T follicular helper cell (primary cell): ENCODE results near the gene RAG2.

Source experiments
- DNase-seq: peaks from one replicate; pipeline ENCODE4 v3.0.0-alpha.2; 2020; ENCODE audit warnings: low read depth
- total RNA-seq, 2 experiments: gene quantifications; one replicate each; lab custom pipeline; 2026; lab: John Stamatoyannopoulos, UW

RAG2 gene
- 0 reads per million in 2 experiments for total RNA-seq

GRCh38 chr11:36598051-36598450, at the start of gene RAG2:
Gene RAG2 (minus strand): TSS chr11:36598236. CDS start chr11:36594168, 4,068 bp downstream.
- DNase-seq: no peak

- no peak for DNase-seq
These were observed 40.5 kb upstream of the RAG2 start for GRCh38 chr11:36638556-36638955.

- DNase-seq: no peak
These were observed 37.2 kb upstream of the RAG2 start for GRCh38 chr11:36635066-36635862.

- no peak for DNase-seq
These were observed 33.7 kb upstream of the RAG2 start for GRCh38 chr11:36631774-36632173.

- DNase-seq: no peak
These were observed 30.8 kb upstream of the RAG2 start for GRCh38 chr11:36628765-36629244.

- DNase-seq: no peak
These were observed 30.1 kb upstream of the RAG2 start for GRCh38 chr11:36628141-36628540.

- DNase-seq: no peak
These were observed 29.4 kb upstream of the RAG2 start for GRCh38 chr11:36627471-36627870.

- no peak for DNase-seq
These were observed 29.0 kb upstream of the RAG2 start for GRCh38 chr11:36627006-36627405.

- DNase-seq: no peak
These were observed 25.5 kb upstream of the RAG2 start for GRCh38 chr11:36623494-36623893.

GRCh38 chr11:36622431-36623136, 24.5 kb upstream of the RAG2 start:
- no peak for DNase-seq

GRCh38 chr11:36620246-36620645, 22.2 kb upstream of the RAG2 start:
- no peak for DNase-seq

- DNase-seq: no peak
These were observed 21.5 kb upstream of the RAG2 start for GRCh38 chr11:36619502-36619901.

- no peak for DNase-seq
These were observed 20.5 kb upstream of the RAG2 start for GRCh38 chr11:36618363-36619047.

- no peak for DNase-seq
These were observed 19.7 kb upstream of the RAG2 start for GRCh38 chr11:36617543-36618362.

GRCh38 chr11:36615826-36616225, 17.8 kb upstream of the RAG2 start:
- no peak for DNase-seq

- no peak for DNase-seq
These were observed 11.3 kb upstream of the RAG2 start for GRCh38 chr11:36609383-36609782.

GRCh38 chr11:36608491-36609199, 10.6 kb upstream of the RAG2 start:
- DNase-seq: no peak

- DNase-seq: no peak
These were observed 7.5 kb upstream of the RAG2 start for GRCh38 chr11:36605221-36606216.

GRCh38 chr11:36602135-36602534, 4.1 kb upstream of the RAG2 start:
- no peak for DNase-seq

GRCh38 chr11:36601155-36601554, 3.1 kb upstream of the RAG2 start:
- no peak for DNase-seq
